Keratinocyte (primary cell): ENCODE results near the gene NTN5.
A peak's percentile ranks its signal among the peaks of the same experiment; 100 is the strongest.

Experiments
- CTCF ChIP-seq, 3 experiments: IDR thresholded peaks in 1 of 3; conservative IDR thresholded peaks in 1 of 3; optimal IDR thresholded peaks in 1 of 3; 2 replicates in 2 of 3; 3 replicates in 1 of 3; pipeline versions ENCODE3 to v1.5.1; 2011; ENCODE audit warnings: low read length in 3 of 3, mild to moderate bottlenecking in 3 of 3, moderate library complexity in 2 of 3, control low read depth in 1 of 3, inconsistent platforms in 1 of 3; ENCODE audit not compliant: insufficient read depth in 2 of 3; ENCODE audit errors: extremely low read depth in 1 of 3
- EZH2 ChIP-seq: IDR thresholded peaks from one replicate; pipeline ENCODE4 v1.6.1; 2012; ENCODE audit warnings: inconsistent platforms, mild to moderate bottlenecking, low read length, moderate library complexity

- TF ChIP-seq CTCF (optimal IDR thresholded peaks at IDR 0.05 in 1 of 3, IDR thresholded peaks at IDR 0.05 in 1 of 3, conservative IDR thresholded peaks at IDR 0.05 in 1 of 3; ENCODE audit: extremely low read depth in 1 of 3, insufficient read depth in 2 of 3, low read length in 3 of 3): peak in 1 of 3 experiments; percentile 3
- no peak for TF ChIP-seq EZH2
These were observed 52.9 kb downstream of the NTN5 start for GRCh38 chr19:48619692-48620585.
